GM21717 (cell line): ENCODE measurements around the gene SHANK3.
"Not testable (repeated sequence)": the region's sequence is repeated elsewhere in the genome, so short reads cannot be mapped to it uniquely, and the experiment has no call there.

Experiments
- ATAC-seq: cut with Tn5 transposase; IDR thresholded peaks from one replicate; pipeline ENCODE4 v1.9.1; 2021; ENCODE audit warnings: mild to moderate bottlenecking, moderate library complexity; ENCODE audit not compliant: unreplicated experiment

Gene SHANK3

DNA sequence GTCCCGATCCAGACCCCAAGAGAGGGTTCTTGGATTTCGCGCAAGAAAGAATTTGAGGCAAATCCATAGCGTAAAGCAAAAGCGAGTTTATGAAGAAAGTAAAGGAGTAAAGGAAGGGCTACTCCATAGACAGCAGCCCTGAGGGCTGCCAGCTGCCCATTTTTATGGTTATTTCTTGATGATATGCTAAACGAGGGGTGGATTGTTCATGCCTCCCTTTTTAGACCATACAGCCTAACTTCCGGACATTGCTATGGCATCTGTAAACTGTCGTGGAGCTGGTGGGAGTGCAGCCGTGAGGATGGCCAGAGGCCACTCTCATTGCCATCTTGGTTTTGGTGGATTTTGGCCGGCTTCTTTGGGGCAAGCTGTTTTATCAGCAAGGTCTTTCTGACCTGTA is 19.4 kb upstream of the SHANK3 start:
- ATAC-seq, result no peak

DNA sequence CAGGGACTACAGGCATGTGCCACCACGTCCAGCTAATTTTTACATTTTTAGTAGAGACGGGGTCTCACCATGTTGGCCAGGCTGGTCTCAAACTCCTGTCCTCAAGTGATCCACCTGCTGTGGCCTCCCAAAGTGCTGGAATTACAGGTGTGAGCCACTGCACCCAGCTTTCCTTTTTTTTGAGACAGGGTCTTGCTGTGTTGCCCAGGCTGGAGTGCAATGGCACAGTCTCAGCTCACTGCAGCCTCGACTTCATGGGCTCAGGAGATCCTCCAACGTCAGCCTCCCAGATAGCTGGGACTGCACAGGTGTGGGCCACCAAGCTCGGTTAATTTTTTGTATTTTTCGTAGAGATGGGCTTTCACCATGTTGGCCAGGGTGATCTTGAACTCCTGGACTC is 18.0 kb upstream of the SHANK3 start:
- ATAC-seq, result not testable (repeated sequence)

GRCh38 chr22:50656122-50657070 is 16.2 kb upstream of the SHANK3 start:
- no peak for ATAC-seq

- no peak for ATAC-seq
These were observed 14.7 kb upstream of the SHANK3 start for GRCh38 chr22:50657925-50658324.

GRCh38 chr22:50659711-50660110 is 12.9 kb upstream of the SHANK3 start:
- ATAC-seq, result not testable (repeated sequence)

DNA sequence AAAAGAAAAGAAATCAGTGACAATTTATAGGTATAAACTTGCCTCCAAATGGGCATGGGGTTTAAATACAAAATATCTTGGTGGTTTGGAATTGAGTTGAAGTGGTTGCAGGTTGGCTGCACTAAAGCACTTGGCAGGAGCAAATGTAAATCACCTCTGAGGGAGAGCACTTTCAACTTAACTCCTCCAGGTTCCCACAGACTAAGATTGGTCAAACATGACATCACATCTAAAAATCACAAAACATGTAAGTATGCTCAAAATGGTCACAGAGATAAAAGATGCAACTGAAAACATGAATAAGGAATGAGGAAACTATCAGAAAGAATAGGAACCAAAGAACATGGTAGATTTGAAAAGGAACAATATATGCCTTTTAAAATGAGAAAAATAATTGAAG is 12.3 kb upstream of the SHANK3 start:
- ATAC-seq, result no peak

DNA sequence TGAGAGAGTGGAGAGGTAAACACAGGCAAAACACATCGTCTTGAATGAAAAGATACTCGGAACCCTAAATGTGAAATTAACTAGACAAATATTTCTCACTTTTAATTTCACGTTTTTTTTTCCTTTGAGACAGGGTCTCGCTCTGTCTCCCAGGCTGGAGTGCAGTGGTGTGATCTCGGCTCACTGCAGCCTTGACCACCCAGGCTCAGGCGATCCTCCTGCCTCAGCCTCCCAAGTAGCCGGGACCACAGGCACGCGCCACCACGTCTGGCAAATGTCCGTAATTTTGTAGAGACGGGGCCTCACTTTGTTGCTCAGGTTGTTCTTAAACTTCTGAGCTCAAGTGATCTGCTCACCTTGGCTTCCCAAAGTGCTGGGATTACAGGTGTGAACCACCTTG is 7.4 kb upstream of the SHANK3 start:
- no peak for ATAC-seq

- ATAC-seq, result no peak
These were observed 6.9 kb upstream of the SHANK3 start for GRCh38 chr22:50665738-50666137.

DNA sequence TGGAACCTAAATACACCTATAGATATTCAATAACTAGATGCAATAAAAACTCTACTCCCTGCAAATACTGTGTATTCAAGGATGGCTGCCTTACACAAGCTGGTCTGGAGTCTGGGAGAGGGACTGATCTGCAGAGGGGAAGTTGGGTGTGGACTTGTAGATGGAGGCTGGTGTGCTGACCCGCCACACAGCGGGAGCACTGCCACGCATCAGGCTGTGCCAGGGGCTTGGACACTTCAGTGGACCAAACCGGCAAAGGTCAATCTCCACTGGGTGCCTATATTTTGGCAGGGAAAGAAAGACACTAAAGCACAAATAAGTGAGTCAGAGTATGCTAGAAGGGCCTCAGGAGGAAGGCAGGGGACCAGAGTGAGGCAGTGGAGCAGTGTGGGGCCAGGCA is 2.1 kb upstream of the SHANK3 start:
- no peak for ATAC-seq

DNA sequence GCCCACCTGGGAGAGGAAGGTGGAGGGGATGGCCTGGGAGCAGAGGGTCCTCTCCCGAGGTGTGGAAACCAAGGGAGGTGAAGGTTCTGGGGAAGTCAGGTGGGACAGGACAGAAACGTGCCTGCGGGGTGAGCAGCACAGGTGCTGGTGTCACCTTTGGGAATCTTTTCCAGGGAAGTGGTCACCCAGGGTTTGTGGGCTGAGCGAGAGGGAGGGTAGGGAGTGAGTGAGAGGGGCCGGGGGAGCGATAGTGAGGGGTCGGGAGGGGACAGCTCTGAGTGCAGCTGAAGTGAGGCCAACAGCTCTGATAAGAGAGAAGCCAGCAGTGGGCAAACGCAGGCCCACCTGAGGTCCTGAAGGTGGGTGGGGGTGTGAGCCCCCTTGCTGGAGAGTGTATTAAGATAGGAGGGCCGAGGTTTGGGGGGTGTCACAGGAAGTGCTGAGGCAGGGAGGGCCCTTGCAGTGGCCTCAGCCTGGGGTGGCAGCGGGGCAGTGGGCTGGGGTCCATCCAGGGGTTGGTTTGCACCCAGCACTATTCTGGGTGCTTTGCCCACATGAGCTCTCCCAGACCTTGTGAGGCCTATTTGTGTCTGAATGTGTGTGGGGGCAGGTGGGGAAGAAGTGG is 1.6 kb upstream of the SHANK3 start:
- ATAC-seq, result no peak

DNA sequence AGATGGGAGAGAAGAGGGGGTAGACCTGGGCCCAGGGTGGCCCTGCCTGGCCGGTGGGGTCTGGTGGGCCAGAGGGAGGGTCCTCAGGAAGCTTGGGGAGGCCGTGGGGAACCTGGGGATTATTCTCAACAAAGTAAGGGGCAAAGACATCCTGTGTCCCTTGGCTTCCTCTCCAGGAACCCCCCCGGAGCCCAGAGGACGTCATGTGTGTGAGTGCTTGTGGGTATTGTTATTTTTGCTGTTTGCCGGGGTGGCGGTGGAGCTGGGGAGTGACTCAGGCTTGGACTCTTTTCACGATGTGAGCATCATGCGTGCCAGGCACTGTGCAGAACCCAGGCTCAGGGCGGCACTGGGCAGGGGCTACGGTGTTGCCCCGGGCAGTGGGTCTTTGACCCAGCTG is 982 bp upstream of the SHANK3 start:
- no peak for ATAC-seq

- no peak for ATAC-seq
These were observed 582 bp upstream of the SHANK3 start for GRCh38 chr22:50672041-50672440.

GRCh38 chr22:50673231-50674129 is 857 bp downstream of the SHANK3 start:
- ATAC-seq, result no peak

- no peak for ATAC-seq
These were observed 1.5 kb downstream of the SHANK3 start for GRCh38 chr22:50674130-50674500.

GRCh38 chr22:50674606-50675552 is 2.3 kb downstream of the SHANK3 start:
- ATAC-seq, result no peak

GRCh38 chr22:50675553-50676179 is 3.0 kb downstream of the SHANK3 start:
- ATAC-seq, result no peak

DNA sequence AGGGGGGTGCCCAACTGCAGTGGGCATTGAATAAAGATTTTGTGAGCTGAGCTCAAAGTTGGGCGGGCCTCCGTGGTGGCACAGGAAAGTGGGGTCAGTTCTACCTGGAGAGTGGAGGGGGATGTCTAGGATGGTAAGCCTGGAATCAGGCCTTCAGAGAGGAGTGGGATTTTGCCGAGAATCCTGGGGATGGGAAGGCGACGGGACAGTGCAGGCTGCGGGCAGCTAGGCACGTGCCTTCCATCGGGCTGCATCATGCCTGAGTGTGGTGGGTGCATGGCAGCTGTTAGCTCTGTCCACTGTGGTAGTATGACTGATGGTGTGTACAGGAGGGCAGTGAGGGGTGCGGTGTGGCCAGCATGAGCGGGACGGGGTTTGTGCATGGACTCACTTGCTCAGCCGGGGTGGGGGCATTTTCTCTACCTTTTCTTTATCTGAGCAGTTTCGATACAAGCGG is 3.6 kb downstream of the SHANK3 start:
- no peak for ATAC-seq

GRCh38 chr22:50676661-50677492 is 4.3 kb downstream of the SHANK3 start:
- no peak for ATAC-seq
